Activated CD4-positive, alpha-beta T cell treated with anti-CD3 and anti-CD28 coated beads, Interleukin-2, amount 10 ng/mL, durations not matched to agents 7 days and 5 days (primary cell): ENCODE measurements around the gene TLK1. TPM values are rescaled to one million over a fixed set of nuclear protein-coding genes. Genes with fewer than 3 reads are reported as not detected.

Source experiments
- CTCF ChIA-PET: fragments of 350-600 bp; sonication (Branson Sonifier 250); formaldehyde crosslinking; loops from one replicate; lab custom pipeline; 2021; ENCODE audit warnings: antibody characterized with exemption; lab: Charles Lee
- POLR2A ChIA-PET: fragments of 350-600 bp; sonication (Branson Sonifier 250); formaldehyde crosslinking; loops from one replicate; lab custom pipeline; 2021; ENCODE audit warnings: antibody characterized with exemption; lab: Charles Lee
- DNase-seq: peaks from one replicate; pipeline ENCODE4 v3.0.0-alpha.2; 2020
- H3K27ac Mint-ChIP-seq: one replicate; pipeline ENCODE4 v1.8.0; 2021; ENCODE audit warnings: mild to moderate bottlenecking, moderate library complexity, mixed read lengths
- H3K27me3 Mint-ChIP-seq: one replicate; pipeline ENCODE4 v1.8.0; 2021; ENCODE audit warnings: mixed read lengths
- H3K36me3 Mint-ChIP-seq: one replicate; pipeline ENCODE4 v1.8.0; 2021; ENCODE audit warnings: low read depth, mixed read lengths
- H3K4me1 Mint-ChIP-seq: one replicate; pipeline ENCODE4 v1.8.0; 2021; ENCODE audit warnings: mixed read lengths
- H3K4me3 Mint-ChIP-seq: one replicate; pipeline ENCODE4 v1.8.0; 2021; ENCODE audit warnings: mild to moderate bottlenecking, moderate library complexity, mixed read lengths
- H3K9me3 Mint-ChIP-seq: one replicate; pipeline ENCODE4 v1.8.0; 2021; ENCODE audit warnings: mixed read lengths
- total RNA-seq, 2 experiments: library from RNA; stranded (reverse); gene quantifications; one replicate each; pipeline ENCODE4 v1.2.3, GENCODE V29; 2021

Gene TLK1
- total RNA-seq, 2 experiments from 2014 or later: 87.1 to 92.5 TPM

GRCh38 chr2:170974304-170974993 is 186.2 kb downstream of the TLK1 start:
- no peaks in the 10 kb centered on the region for H3K9me3 Mint-ChIP-seq
- ChIA-PET CTCF (interaction anchor here (0.9 to 1.8 kb wide), 5 partner anchors 8 to 442 kb away, joined by 3 to 7 read pairs (median 3); partner anchors contain the start of gene GORASP2), POLR2A (no interaction called here)
- H3K27me3 Mint-ChIP-seq: no peaks in the 10 kb centered on the region
- H3K4me1 Mint-ChIP-seq: peaks cover 20% of the 10 kb centered on the region
- H3K4me3 Mint-ChIP-seq: peak overlapping the region; percentile 61
- H3K27ac Mint-ChIP-seq: peak overlapping the region; percentile 76
- no peaks in the 10 kb centered on the region for H3K36me3 Mint-ChIP-seq
- no peak for DNase-seq

GRCh38 chr2:170973492-170974303 is 187.0 kb downstream of the TLK1 start:
- peaks cover 20% of the 10 kb centered on the region for H3K4me1 Mint-ChIP-seq
- ChIA-PET CTCF (interaction anchor here (0.6 to 1.8 kb wide), 15 partner anchors 12 to 445 kb away, joined by 3 to 11 read pairs (median 4); partner anchors contain the start of gene GORASP2), POLR2A (no interaction called here)
- peak overlapping the region; percentile 72 for H3K4me3 Mint-ChIP-seq
- H3K27me3 Mint-ChIP-seq: no peaks in the 10 kb centered on the region
- DNase-seq: peak; percentile 77
- H3K9me3 Mint-ChIP-seq: no peaks in the 10 kb centered on the region
- H3K36me3 Mint-ChIP-seq: no peaks in the 10 kb centered on the region
- peak overlapping the region; percentile 83 for H3K27ac Mint-ChIP-seq

- Mint-ChIP-seq H3K36me3 (peaks cover 4% of the 10 kb centered on the region), H3K4me1 (peaks cover 20% of the 10 kb centered on the region), H3K4me3 (peak overlapping the region; percentile 57), H3K9me3 (no peaks in the 10 kb centered on the region), H3K27ac (no peak overlapping the region), H3K27me3 (no peaks in the 10 kb centered on the region)
- ChIA-PET CTCF (interaction anchor here (0.5 to 1.7 kb wide), 16 partner anchors 11 to 743 kb away, joined by 3 to 11 read pairs (median 4); partner anchors contain the start of gene GORASP2), POLR2A (no interaction called here)
- no peak for DNase-seq
Measured at GRCh38 chr2:170973225-170973491, 187.5 kb downstream of the TLK1 start.

DNA sequence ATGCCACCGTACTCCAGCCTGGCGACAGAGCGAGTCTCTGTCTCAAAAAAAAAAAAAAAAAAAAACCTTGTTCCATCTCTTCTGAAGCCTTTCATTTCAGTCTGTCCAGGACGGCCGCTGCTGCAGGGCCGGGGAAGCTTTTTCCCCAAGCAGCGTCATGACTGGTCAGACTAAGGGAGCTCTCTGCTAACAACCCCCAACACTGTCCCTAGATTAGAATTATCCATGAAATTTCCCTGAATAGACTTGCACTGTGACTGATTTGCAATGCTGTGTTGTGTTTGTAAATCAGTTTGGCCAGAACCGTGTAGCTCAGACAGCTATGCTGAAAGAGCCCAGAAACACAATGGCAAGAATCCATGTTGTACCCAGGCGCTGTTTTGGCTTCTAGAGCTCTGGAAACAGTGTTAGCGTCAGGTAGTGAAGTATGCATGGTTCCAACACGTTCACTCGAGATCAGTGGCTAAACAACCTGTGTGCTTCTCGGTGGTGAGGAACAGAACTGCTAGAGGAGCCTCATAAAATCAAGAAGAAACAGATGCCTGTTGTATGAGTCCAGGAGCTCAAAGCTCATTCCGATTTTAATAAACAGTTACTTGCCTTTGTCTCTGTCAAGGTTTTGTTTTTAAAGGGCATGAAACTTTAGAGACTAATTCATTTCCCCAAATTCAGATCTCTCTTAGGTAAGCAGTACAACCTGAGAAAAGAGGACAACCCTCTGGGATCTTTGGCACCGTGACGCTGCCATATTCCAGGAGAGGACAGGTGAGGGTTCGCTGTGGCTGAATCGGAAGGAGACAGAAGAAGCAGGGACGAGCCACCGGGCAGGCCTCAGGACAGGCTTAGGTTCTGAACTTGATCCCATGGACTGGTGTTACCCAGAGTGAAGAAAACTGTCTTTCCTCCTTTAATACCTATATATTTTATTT is 188.1 kb downstream of the TLK1 start:
- peaks cover 4% of the 10 kb centered on the region for H3K36me3 Mint-ChIP-seq
- CTCF ChIA-PET: interaction anchor here (0.5 to 2.1 kb wide), 19 partner anchors 11 to 743 kb away, joined by 3 to 11 read pairs (median 4); partner anchors contain the start of gene GORASP2
- no peak for DNase-seq
- H3K9me3 Mint-ChIP-seq: no peaks in the 10 kb centered on the region
- peak overlapping the region; percentile 57 for H3K4me3 Mint-ChIP-seq
- peak overlapping the region; percentile 63 for H3K27ac Mint-ChIP-seq
- POLR2A ChIA-PET: no interaction called here
- peaks cover 20% of the 10 kb centered on the region for H3K4me1 Mint-ChIP-seq
- H3K27me3 Mint-ChIP-seq: no peaks in the 10 kb centered on the region

GRCh38 chr2:170971071-170971470 is 189.6 kb downstream of the TLK1 start:
- no peak for DNase-seq
- ChIA-PET CTCF (interaction anchor here (2.1 kb wide), 1 partner anchor 445 kb away, joined by 7 read pairs; no protein-coding TSS in a partner anchor), POLR2A (no interaction called here)
- H3K36me3 Mint-ChIP-seq: peaks cover 13% of the 10 kb centered on the region
- H3K27ac Mint-ChIP-seq: no peak overlapping the region
- H3K4me1 Mint-ChIP-seq: peaks cover 20% of the 10 kb centered on the region
- H3K4me3 Mint-ChIP-seq: no peak overlapping the region
- no peaks in the 10 kb centered on the region for H3K9me3 Mint-ChIP-seq
- H3K27me3 Mint-ChIP-seq: no peaks in the 10 kb centered on the region

- Mint-ChIP-seq H3K27me3 (no peaks in the 10 kb centered on the region), H3K27ac (no peak overlapping the region), H3K9me3 (no peaks in the 10 kb centered on the region), H3K4me1 (peaks cover 17% of the 10 kb centered on the region), H3K36me3 (peaks cover 19% of the 10 kb centered on the region), H3K4me3 (no peak overlapping the region)
- DNase-seq: no peak
- ChIA-PET POLR2A (no interaction called here), CTCF (interaction anchor here (2.9 kb wide), 1 partner anchor 41 kb away, joined by 6 read pairs; the partner anchor contains the start of gene GORASP2)
Measured at GRCh38 chr2:170969872-170970496, 190.7 kb downstream of the TLK1 start.

GRCh38 chr2:170969030-170969429 is 191.7 kb downstream of the TLK1 start:
- Mint-ChIP-seq H3K27me3 (no peaks in the 10 kb centered on the region), H3K4me1 (peaks cover 11% of the 10 kb centered on the region), H3K36me3 (peaks cover 22% of the 10 kb centered on the region), H3K4me3 (no peak overlapping the region), H3K9me3 (no peaks in the 10 kb centered on the region), H3K27ac (no peak overlapping the region)
- no peak for DNase-seq
- POLR2A ChIA-PET: no interaction called here
- CTCF ChIA-PET: interaction anchor here (2.9 kb wide), 1 partner anchor 40 kb away, joined by 6 read pairs; the partner anchor contains the start of gene GORASP2

DNA sequence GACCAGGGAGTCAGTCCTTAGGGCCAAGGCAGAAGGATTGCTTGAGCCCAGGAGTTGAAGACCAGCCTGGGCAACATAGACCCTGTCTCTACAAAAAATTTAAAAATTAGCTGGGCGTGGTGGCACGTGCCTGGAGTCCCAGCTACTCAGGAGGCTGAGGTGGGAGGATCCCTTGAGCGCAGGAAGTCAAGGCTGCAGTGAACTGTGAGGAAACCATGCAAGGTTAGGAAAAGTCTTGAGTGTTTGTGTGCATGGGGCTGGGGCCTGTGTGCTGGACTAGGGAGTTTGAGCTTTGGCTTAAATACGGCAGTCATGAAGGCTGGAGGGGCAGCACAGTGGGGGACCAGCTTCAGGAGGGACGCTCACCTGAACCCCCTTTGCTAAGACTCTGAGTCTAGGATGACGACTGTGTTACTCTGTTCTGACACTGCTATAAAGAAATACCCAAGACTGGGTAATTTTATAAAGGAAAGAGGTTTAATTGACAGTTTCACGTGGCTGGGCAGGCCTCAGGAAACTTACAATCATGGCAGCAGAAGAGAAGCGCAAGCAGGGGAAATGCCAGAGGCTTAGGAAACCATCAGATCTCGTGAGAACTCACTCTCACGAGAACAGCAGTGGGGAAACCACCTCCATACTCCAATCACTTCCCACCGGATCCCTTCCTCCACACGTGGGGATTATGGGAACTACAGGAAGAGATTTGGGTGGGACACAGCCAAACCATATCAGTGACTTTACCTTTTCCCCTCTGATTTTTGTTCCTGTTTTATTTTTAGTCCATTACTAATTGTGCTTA is 192.3 kb downstream of the TLK1 start:
- Mint-ChIP-seq H3K27ac (no peak overlapping the region), H3K27me3 (no peaks in the 10 kb centered on the region), H3K36me3 (peaks cover 24% of the 10 kb centered on the region), H3K4me1 (peaks cover 11% of the 10 kb centered on the region), H3K4me3 (no peak overlapping the region), H3K9me3 (no peaks in the 10 kb centered on the region)
- POLR2A ChIA-PET: no interaction called here
- CTCF ChIA-PET: interaction anchor here (0.6 to 2.9 kb wide), 4 partner anchors 39 to 643 kb away, joined by 3 to 6 read pairs (median 3); partner anchors contain the start of gene GORASP2
- no peak for DNase-seq

DNA sequence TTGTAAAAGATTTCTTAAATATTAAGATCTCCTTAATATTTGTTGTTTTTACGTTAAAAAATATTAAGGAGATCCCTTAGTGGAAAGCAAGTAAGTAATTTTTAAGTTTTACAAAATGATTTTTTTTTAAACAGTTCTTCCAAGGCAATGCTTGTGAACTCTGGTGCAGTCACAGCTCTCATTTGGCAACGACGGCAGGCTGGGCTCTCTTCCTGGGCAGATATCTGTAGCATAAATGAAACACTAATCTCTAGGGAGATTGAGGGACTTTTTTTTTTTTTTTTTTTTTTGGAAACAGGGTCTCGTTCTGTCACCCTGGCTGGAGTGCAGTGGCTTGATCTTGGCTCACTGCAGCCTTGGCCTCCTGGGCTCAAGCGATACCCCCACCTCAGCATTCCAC is 193.1 kb downstream of the TLK1 start:
- no peak for DNase-seq
- Mint-ChIP-seq H3K27me3 (no peaks in the 10 kb centered on the region), H3K4me1 (peaks cover 3% of the 10 kb centered on the region), H3K4me3 (no peak overlapping the region), H3K9me3 (no peaks in the 10 kb centered on the region), H3K36me3 (peaks cover 27% of the 10 kb centered on the region), H3K27ac (no peak overlapping the region)
- POLR2A ChIA-PET: no interaction called here
- CTCF ChIA-PET: interaction anchor here (0.6 to 2.9 kb wide), 5 partner anchors 10 to 449 kb away, joined by 3 to 6 read pairs (median 3); partner anchors contain the start of gene GORASP2

DNA sequence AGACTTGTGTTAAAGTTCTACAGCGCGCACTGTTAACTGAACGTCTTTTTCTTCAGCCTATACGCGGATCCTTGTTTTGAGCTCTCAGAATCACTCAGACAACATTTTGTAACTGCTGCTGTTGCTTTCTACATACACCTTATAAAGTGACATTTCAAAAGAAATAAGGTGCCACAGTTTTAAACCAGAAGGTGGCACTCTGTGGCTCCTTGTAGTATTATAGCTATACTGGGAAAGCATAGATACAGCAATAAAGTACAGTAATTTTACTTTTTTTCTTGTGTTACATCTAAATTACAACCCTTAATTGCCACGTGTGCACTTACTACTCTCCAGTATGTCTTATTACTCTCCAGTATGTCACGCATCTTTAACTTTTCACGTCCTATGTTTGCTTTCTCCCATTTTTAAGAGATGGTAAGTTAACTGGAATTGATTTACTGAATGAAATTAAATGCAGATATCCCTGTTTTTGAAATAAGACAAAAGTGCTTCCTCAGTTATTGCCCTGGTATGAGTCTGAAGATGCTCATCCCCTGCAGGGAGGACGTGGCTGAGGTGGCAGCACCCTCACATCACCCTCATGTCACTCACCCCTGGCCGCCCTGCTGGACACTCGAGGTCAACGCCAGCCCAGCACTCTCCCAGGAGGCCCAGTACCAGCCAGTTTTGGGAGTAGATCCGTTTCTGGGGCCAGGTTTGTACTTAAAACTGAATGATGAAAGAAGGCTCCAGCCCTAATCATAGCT is 193.9 kb downstream of the TLK1 start:
- Mint-ChIP-seq H3K27ac (no peak overlapping the region), H3K4me1 (no peaks in the 10 kb centered on the region)

More for the DNA sequence above, 193.9 kb downstream of the TLK1 start:
- CTCF ChIA-PET: interaction anchor here (0.6 to 2.9 kb wide), 6 partner anchors 9 to 450 kb away, joined by 3 to 6 read pairs (median 3); partner anchors contain the start of gene GORASP2
- Mint-ChIP-seq H3K36me3 (peaks cover 30% of the 10 kb centered on the region), H3K27me3 (no peaks in the 10 kb centered on the region), H3K4me3 (no peak overlapping the region), H3K9me3 (no peaks in the 10 kb centered on the region)
- POLR2A ChIA-PET: no interaction called here
- no peak for DNase-seq
